Duodenal mucosa (tissue), 2 donors: ENCODE measurements around the gene DOCK10.

Experiments
- H3K27ac ChIP-seq: one replicate; pipeline ENCODE4 v1.7.0; 2013; ENCODE audit warnings: low read depth, low read length
- H3K27me3 ChIP-seq, 2 donors: one replicate each; pipeline ENCODE4 v1.7.0; 2013; ENCODE audit warnings: low read length in 2 of 2, control low read depth in 1 of 2; ENCODE audit not compliant: insufficient read depth in 2 of 2, control insufficient read depth in 1 of 2
- H3K36me3 ChIP-seq, 2 donors: one replicate each; pipeline ENCODE4 v1.7.0; 2013; ENCODE audit warnings: low read length in 2 of 2, control low read depth in 1 of 2; ENCODE audit not compliant: insufficient read depth in 2 of 2, control insufficient read depth in 1 of 2
- H3K4me1 ChIP-seq, 2 donors: one replicate each; pipeline ENCODE4 v1.7.0; 2013; ENCODE audit warnings: low read length in 2 of 2, control low read depth in 1 of 2; ENCODE audit not compliant: insufficient read depth in 2 of 2, control insufficient read depth in 1 of 2
- H3K4me3 ChIP-seq, 2 donors: one replicate each; pipeline ENCODE4 v1.7.0; 2013; ENCODE audit warnings: low read length in 2 of 2, low read depth in 1 of 2
- H3K9ac ChIP-seq, 2 donors: one replicate each; pipeline ENCODE4 v1.7.0; 2013; ENCODE audit warnings: low read length in 2 of 2, low read depth in 1 of 2
- H3K9me3 ChIP-seq, 2 donors: one replicate each; pipeline ENCODE4 v1.7.0; 2013; ENCODE audit warnings: low read length in 2 of 2, control low read depth in 1 of 2; ENCODE audit not compliant: control insufficient read depth in 1 of 2

Gene DOCK10

DNA sequence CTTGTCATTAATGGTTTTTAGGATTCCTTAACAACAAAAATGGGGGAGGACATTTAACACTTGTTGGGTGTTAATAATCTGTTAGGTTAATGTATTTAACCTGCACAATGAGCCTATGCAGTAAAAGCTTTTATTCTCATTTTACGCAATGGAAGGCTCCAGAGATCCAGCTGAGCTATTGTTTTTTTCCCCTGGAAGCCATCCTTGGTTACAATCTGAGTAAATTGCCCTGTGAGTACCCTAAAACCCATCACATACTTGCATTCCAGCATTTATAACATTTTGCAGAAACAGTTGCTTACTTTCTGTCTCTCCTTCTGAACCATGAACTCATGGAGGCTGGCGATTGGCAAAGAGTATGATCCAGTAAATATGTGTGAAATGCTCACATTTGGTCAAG is 30.2 kb upstream of the DOCK10 start:
- Histone ChIP-seq H3K4me3 (no peak overlapping the region), H3K4me1 (no peaks in the 10 kb centered on the region), H3K27ac (no peak overlapping the region), H3K36me3 (no peaks in the 10 kb centered on the region), H3K9ac (no peak overlapping the region), H3K27me3 (no peaks in the 10 kb centered on the region), H3K9me3 (peaks cover 0 to 3% of the 10 kb centered on the region in 2 donors)

DNA sequence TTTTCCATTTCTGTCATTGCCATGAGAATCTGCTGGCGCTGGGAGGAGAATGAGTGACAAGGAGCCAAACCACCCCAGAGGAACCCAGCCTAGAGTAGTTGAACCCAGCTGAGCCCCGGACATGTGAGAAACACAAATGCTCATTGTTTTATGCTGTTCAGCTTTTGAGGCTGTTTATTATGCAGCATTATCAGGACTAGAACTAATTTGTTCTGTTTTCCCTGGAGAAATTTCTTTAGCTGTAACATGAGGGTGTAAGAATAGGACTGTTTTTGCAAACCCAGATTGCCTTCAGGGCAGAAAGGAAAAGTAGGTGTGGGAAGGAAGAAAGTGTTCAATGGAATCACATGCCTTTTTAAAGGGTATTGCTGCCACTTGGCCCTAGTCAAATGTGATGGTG is 28.5 kb upstream of the DOCK10 start:
- Histone ChIP-seq H3K4me1 (no peaks in the 10 kb centered on the region), H3K9me3 (peaks cover 0 to 4% of the 10 kb centered on the region in 2 donors), H3K36me3 (no peaks in the 10 kb centered on the region), H3K9ac (no peak overlapping the region), H3K27ac (no peak overlapping the region), H3K27me3 (no peaks in the 10 kb centered on the region), H3K4me3 (no peak overlapping the region)

DNA sequence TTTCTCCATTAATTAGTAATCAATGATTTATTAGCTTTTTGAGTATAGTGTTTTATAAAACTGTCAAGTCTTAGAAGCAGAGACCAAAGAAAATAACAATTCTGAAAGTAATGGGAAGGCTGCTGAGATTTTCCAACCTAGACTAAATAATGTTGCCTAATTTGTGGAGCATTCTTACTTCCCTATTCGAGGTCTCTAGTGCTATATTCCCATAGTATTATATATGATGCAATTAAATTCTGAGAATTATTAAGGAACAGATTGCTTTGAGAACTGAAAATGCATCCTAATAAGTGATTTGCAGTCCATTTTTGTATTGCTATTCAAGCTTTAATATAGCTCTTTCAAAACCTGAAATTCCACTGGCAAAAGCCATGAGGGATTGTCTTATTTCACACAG is 27.7 kb upstream of the DOCK10 start:
- Histone ChIP-seq H3K4me3 (no peak overlapping the region), H3K4me1 (no peaks in the 10 kb centered on the region), H3K27me3 (no peaks in the 10 kb centered on the region), H3K9me3 (peaks cover 0 to 4% of the 10 kb centered on the region in 2 donors), H3K27ac (no peak overlapping the region), H3K9ac (no peak overlapping the region), H3K36me3 (no peaks in the 10 kb centered on the region)

DNA sequence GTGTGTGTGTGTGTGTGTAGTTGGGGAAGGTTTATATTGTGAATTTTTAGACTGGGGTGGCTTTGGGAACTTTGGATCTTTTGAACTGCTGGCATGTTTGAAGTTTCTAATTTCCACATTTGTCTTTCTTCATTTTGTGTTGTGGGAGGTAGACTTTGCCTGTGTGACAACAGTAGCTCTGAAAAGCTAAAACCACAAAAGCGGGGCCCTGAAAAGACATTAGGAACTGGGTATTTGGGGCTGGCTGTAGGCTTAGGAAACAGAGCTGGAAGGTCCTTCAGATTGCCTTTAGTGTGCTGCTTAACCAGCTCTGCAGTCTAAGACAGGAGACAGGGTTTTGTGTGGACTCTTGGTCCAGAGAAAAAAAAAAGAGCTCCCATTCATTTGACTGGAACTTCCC is 27.2 kb upstream of the DOCK10 start:
- H3K9ac ChIP-seq: no peak overlapping the region
- H3K27me3 ChIP-seq: no peaks in the 10 kb centered on the region
- no peak overlapping the region for H3K4me3 ChIP-seq
- peaks cover 0 to 4% of the 10 kb centered on the region in 2 donors for H3K9me3 ChIP-seq
- H3K4me1 ChIP-seq: no peaks in the 10 kb centered on the region
- no peak overlapping the region for H3K27ac ChIP-seq
- H3K36me3 ChIP-seq: no peaks in the 10 kb centered on the region

DNA sequence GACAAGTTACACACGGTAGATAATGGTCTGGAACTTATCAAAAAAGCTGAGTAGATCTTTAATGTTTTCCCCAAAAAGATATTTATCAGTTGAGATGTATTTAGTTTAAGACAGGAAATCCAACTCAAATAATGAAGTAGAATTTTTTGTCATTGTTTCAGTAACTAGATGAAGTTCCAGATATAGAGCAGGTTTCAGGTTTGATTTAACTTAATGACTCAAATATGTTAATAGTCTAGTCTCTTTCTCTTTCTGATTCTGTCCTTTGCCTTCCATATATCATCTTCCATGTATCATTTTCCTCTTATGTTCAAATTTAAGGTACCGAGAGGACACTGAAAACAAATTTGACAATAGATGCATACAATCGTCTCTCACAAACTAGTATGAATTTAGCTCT is 23.6 kb upstream of the DOCK10 start:
- no peaks in the 10 kb centered on the region for H3K36me3 ChIP-seq
- H3K9ac ChIP-seq: no peak overlapping the region
- no peaks in the 10 kb centered on the region for H3K27me3 ChIP-seq
- no peak overlapping the region for H3K4me3 ChIP-seq
- H3K4me1 ChIP-seq: no peaks in the 10 kb centered on the region
- no peak overlapping the region for H3K27ac ChIP-seq
- H3K9me3 ChIP-seq: peaks cover 0 to 4% of the 10 kb centered on the region in 2 donors

DNA sequence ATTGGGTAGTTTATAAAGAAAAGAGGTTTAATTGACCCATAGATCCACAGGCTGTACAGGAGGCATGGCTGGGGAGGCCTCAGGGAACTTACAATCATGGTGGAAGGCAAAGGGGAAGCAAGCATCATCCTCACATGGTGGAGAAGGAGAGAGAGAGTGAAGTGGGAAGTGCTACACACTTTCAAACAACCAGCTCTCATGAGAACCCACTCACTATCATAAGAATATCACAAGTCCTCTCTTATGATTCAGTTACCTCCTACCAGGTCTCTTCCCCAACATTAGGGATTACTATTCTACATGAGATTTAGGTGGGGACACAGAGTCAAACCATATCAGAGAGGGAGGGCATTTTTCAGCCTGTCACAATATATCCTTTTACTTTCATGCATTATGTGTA is 22.7 kb upstream of the DOCK10 start:
- peaks cover 0 to 4% of the 10 kb centered on the region in 2 donors for H3K9me3 ChIP-seq
- no peak overlapping the region for H3K4me3 ChIP-seq
- H3K9ac ChIP-seq: no peak overlapping the region
- no peaks in the 10 kb centered on the region for H3K4me1 ChIP-seq
- no peak overlapping the region for H3K27ac ChIP-seq
- no peaks in the 10 kb centered on the region for H3K36me3 ChIP-seq
- H3K27me3 ChIP-seq: no peaks in the 10 kb centered on the region

DNA sequence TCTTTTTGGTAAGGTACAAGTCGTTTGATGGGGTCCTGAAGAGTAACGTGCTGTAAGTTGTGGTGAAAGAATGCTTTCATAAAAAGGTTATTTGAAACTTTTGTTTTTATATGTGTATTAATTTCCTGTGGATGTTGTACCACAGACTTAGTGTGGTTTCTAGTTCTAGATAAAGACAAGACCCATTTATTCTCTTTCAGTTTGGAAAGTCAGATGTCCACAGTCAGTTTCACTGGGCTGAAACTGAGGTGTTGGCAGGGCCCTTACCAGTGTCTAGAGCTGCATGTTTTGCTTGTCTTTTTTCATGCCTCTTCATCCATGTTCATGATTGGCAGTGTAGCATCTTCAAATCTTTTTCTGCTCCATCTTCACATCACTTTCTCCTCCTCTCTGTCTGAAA is 22.1 kb upstream of the DOCK10 start:
- H3K4me3 ChIP-seq: no peak overlapping the region

DNA sequence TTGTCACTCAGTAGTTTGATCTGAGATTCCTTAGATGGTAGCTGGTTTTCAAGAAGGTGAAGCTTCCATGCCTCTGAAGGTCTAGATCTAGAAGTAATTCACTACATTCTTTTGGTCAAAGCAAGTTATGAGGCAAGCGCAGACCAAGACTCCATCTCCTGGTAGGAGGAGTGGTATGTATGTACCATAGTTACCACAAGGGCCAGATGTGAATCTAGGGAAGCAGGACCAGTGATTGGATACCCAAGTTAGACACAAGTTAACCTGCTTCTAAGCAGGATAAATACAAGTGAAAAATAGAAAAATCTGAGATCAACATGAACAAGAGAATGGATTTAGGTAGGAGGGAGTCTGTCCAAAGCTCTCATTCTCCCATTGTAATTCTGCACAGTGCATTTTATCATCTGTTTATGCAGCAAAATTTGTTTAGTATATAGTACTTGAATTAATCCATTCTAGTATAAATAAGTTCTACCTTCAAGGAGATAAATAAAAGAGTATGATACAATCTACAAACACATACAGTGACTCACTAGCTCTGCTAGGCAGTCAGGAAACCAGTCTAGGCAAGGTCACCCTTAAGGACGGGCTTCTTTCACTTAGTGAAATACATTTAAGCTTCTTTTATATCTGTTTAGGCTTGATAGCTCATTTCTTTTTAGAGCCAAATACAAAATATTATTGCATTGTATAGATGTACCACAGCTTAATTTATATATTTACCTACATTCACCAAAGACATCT is 14.2 kb upstream of the DOCK10 start:
- H3K27me3 ChIP-seq: no peaks in the 10 kb centered on the region
- H3K36me3 ChIP-seq: no peaks in the 10 kb centered on the region
- no peak overlapping the region for H3K27ac ChIP-seq
- H3K4me3 ChIP-seq: no peak overlapping the region
- H3K4me1 ChIP-seq: no peaks in the 10 kb centered on the region
- no peaks in the 10 kb centered on the region for H3K9me3 ChIP-seq
- no peak overlapping the region for H3K9ac ChIP-seq

More for the DNA sequence above, 22.1 kb upstream of the DOCK10 start:
- Histone ChIP-seq H3K9ac (no peak overlapping the region), H3K36me3 (no peaks in the 10 kb centered on the region), H3K4me1 (no peaks in the 10 kb centered on the region), H3K27ac (no peak overlapping the region), H3K27me3 (no peaks in the 10 kb centered on the region), H3K9me3 (peaks cover 0 to 4% of the 10 kb centered on the region in 2 donors)

DNA sequence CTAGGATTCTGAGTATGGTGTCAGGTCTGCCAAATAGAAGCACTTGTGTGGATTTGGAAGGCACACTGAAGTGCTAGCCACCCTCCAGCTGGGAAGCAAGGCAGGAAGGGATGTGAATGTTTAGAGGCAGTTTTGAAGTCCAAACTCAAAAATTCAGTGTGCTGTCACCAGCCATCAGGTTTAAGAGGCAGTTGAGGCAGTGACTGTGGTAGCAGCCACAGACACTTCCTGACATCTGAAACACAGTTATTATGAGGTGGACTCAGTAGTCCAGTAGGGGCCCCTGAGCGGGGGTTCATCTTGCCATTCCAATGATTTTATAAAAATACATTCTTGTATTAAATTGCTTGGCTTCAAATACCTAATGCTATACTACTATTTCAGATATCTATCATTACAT is 13.4 kb upstream of the DOCK10 start:
- no peak overlapping the region for H3K9ac ChIP-seq
- no peak overlapping the region for H3K4me3 ChIP-seq
- H3K9me3 ChIP-seq: no peaks in the 10 kb centered on the region
- no peak overlapping the region for H3K27ac ChIP-seq
- no peaks in the 10 kb centered on the region for H3K4me1 ChIP-seq
- H3K36me3 ChIP-seq: no peaks in the 10 kb centered on the region
- H3K27me3 ChIP-seq: no peaks in the 10 kb centered on the region

DNA sequence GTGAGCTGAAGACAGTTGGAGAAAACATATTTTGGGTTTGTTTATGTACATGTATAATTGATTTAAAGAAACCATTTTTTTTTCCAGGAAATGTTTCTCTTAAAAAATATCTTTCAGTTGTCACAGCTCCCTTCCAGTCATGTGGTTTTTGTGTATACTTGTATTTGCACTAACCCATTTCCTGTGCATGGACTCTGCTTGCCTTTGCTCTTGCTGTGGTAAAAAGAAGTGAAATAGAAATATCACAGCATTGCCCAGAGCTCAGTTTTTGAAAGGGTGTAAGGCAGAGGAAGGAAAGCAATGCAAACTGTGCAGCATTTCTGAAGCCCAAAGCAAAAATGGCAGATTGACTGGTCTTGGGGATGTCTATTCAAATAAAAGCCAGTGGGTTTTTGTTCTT is 10.4 kb upstream of the DOCK10 start:
- Histone ChIP-seq H3K36me3 (no peaks in the 10 kb centered on the region), H3K4me1 (no peaks in the 10 kb centered on the region), H3K27me3 (peaks cover 0 to 3% of the 10 kb centered on the region in 2 donors), H3K27ac (no peak overlapping the region), H3K9me3 (no peaks in the 10 kb centered on the region), H3K4me3 (no peak overlapping the region), H3K9ac (no peak overlapping the region)
